ENCODE results near the gene CORO7. TPM values are rescaled to one million over a fixed set of nuclear protein-coding genes. Genes with fewer than 3 reads are reported as not detected.

Gene CORO7
- total RNA-seq, 2 donors from 2014 or later, result 140 to 166 TPM

GRCh38 chr16:4360538-4361021 lies 55.8 kb downstream of the CORO7 start:
- DNase-seq (ENCODE audit: low spot score) (no peak), ATAC-seq (peak in 1 of 2 donors; percentile 23)
- Mint-ChIP-seq H3K27me3 (no peaks in the 10 kb centered on the region), H3K4me3 (no peak overlapping the region), H3K27ac (no peak overlapping the region), H3K36me3 (no peaks in the 10 kb centered on the region), H3K9me3 (no peaks in the 10 kb centered on the region), H3K4me1 (ENCODE audit: low read depth in 2 of 2) (peaks cover 0 to 4% of the 10 kb centered on the region in 2 donors)

- Mint-ChIP-seq H3K4me3 (no peak overlapping the region), H3K4me1 (ENCODE audit: low read depth in 2 of 2) (peaks cover 0 to 5% of the 10 kb centered on the region in 2 donors), H3K27me3 (no peaks in the 10 kb centered on the region), H3K27ac (no peak overlapping the region), H3K9me3 (no peaks in the 10 kb centered on the region), H3K36me3 (no peaks in the 10 kb centered on the region)
- ATAC-seq (no peak), DNase-seq (ENCODE audit: low spot score) (no peak)
Observed at GRCh38 chr16:4359914-4360313, 56.5 kb downstream of the CORO7 start.

- peaks cover 0 to 7% of the 10 kb centered on the region in 2 donors for H3K4me1 Mint-ChIP-seq (ENCODE audit: low read depth in 2 of 2)
- DNase-seq (ENCODE audit: low spot score) (peak; percentile 78), ATAC-seq (peak; percentile 54 to 70)
- no peaks in the 10 kb centered on the region for H3K27me3 Mint-ChIP-seq
- H3K27ac Mint-ChIP-seq, result peak overlapping the region in 1 of 2 donors; percentile 65
- no peak overlapping the region for H3K4me3 Mint-ChIP-seq
- H3K9me3 Mint-ChIP-seq, result no peaks in the 10 kb centered on the region
- no peaks in the 10 kb centered on the region for H3K36me3 Mint-ChIP-seq
Observed at GRCh38 chr16:4358831-4359561, 57.4 kb downstream of the CORO7 start.

GRCh38 chr16:4358236-4358635 lies 58.2 kb downstream of the CORO7 start:
- no peak for DNase-seq (ENCODE audit: low spot score)
- H3K36me3 Mint-ChIP-seq, result no peaks in the 10 kb centered on the region
- no peak overlapping the region for H3K27ac Mint-ChIP-seq
- no peaks in the 10 kb centered on the region for H3K27me3 Mint-ChIP-seq
- ATAC-seq, result no peak
- H3K9me3 Mint-ChIP-seq, result no peaks in the 10 kb centered on the region
- no peak overlapping the region for H3K4me3 Mint-ChIP-seq
- peaks cover 0 to 7% of the 10 kb centered on the region in 2 donors for H3K4me1 Mint-ChIP-seq (ENCODE audit: low read depth in 2 of 2)

- ATAC-seq (no peak), DNase-seq (ENCODE audit: low spot score) (no peak)
- Mint-ChIP-seq H3K27me3 (no peaks in the 10 kb centered on the region), H3K4me3 (no peak overlapping the region), H3K36me3 (no peaks in the 10 kb centered on the region), H3K27ac (no peak overlapping the region), H3K4me1 (ENCODE audit: low read depth in 2 of 2) (peaks cover under 1 to 7% of the 10 kb centered on the region in 2 donors), H3K9me3 (no peaks in the 10 kb centered on the region)
Observed at GRCh38 chr16:4356820-4357219, 59.6 kb downstream of the CORO7 start.

GRCh38 chr16:4354512-4355409 lies 61.6 kb downstream of the CORO7 start:
- DNase-seq (ENCODE audit: low spot score), result no peak
- no peak overlapping the region for H3K4me3 Mint-ChIP-seq

GRCh38 chr16:4353675-4354074 lies 62.7 kb downstream of the CORO7 start:
- peaks cover 5% of the 10 kb centered on the region in 2 donors for H3K4me1 Mint-ChIP-seq (ENCODE audit: low read depth in 2 of 2)
- H3K27ac Mint-ChIP-seq, result no peak overlapping the region
- ATAC-seq, result no peak
- DNase-seq (ENCODE audit: low spot score), result no peak
- H3K36me3 Mint-ChIP-seq, result no peaks in the 10 kb centered on the region
- no peak overlapping the region for H3K4me3 Mint-ChIP-seq
- no peaks in the 10 kb centered on the region for H3K27me3 Mint-ChIP-seq
- no peaks in the 10 kb centered on the region for H3K9me3 Mint-ChIP-seq

More at GRCh38 chr16:4354512-4355409, 61.6 kb downstream of the CORO7 start:
- ATAC-seq, result no peak
- H3K27me3 Mint-ChIP-seq, result no peaks in the 10 kb centered on the region
- no peaks in the 10 kb centered on the region for H3K9me3 Mint-ChIP-seq
- no peaks in the 10 kb centered on the region for H3K36me3 Mint-ChIP-seq
- peaks cover 5 to 9% of the 10 kb centered on the region in 2 donors for H3K4me1 Mint-ChIP-seq (ENCODE audit: low read depth in 2 of 2)
- no peak overlapping the region for H3K27ac Mint-ChIP-seq

GRCh38 chr16:4352843-4353242 lies 63.6 kb downstream of the CORO7 start:
- Mint-ChIP-seq H3K36me3 (no peaks in the 10 kb centered on the region), H3K4me1 (ENCODE audit: low read depth in 2 of 2) (peaks cover 5 to 11% of the 10 kb centered on the region in 2 donors), H3K4me3 (no peak overlapping the region), H3K27me3 (no peaks in the 10 kb centered on the region), H3K27ac (no peak overlapping the region), H3K9me3 (no peaks in the 10 kb centered on the region)
- DNase-seq (ENCODE audit: low spot score) (no peak), ATAC-seq (no peak)

- no peaks in the 10 kb centered on the region for H3K27me3 Mint-ChIP-seq
- H3K4me3 Mint-ChIP-seq, result peak overlapping the region; percentile 89
- H3K27ac Mint-ChIP-seq, result peak overlapping the region in 1 of 2 donors; percentile 80
- no peaks in the 10 kb centered on the region for H3K36me3 Mint-ChIP-seq
- DNase-seq (ENCODE audit: low spot score) (no peak), ATAC-seq (no peak)
- no peaks in the 10 kb centered on the region for H3K9me3 Mint-ChIP-seq
- peaks cover 5 to 15% of the 10 kb centered on the region in 2 donors for H3K4me1 Mint-ChIP-seq (ENCODE audit: low read depth in 2 of 2)
Observed at GRCh38 chr16:4351880-4352279, 64.5 kb downstream of the CORO7 start.

GRCh38 chr16:4350787-4351659 lies 65.4 kb downstream of the CORO7 start, which contains the start of gene PAM16:
Gene PAM16, minus strand, starts transcription at chr16:4351321. Its CDS starts 87 bp downstream, at chr16:4351234.
- peak; percentile 95 to 96 for ATAC-seq
- H3K36me3 Mint-ChIP-seq, result no peaks in the 10 kb centered on the region
- DNase-seq (ENCODE audit: low spot score), result peak; percentile 98
- H3K27me3 Mint-ChIP-seq, result no peaks in the 10 kb centered on the region
- peak within 1 kb of the TSS; percentile 80 to 84 for H3K27ac Mint-ChIP-seq
- H3K4me1 Mint-ChIP-seq (ENCODE audit: low read depth in 2 of 2), result peaks cover 5 to 15% of the 10 kb centered on the region in 2 donors
- H3K4me3 Mint-ChIP-seq, result peak within 1 kb of the TSS; percentile 89
- no peaks in the 10 kb centered on the region for H3K9me3 Mint-ChIP-seq

- peaks cover 5 to 21% of the 10 kb centered on the region in 2 donors for H3K4me1 Mint-ChIP-seq (ENCODE audit: low read depth in 2 of 2)
- DNase-seq (ENCODE audit: low spot score) (no peak), ATAC-seq (peak in 1 of 2 donors; percentile 10)
- H3K27me3 Mint-ChIP-seq, result no peaks in the 10 kb centered on the region
- peak overlapping the region; percentile 80 to 84 for H3K27ac Mint-ChIP-seq
- H3K36me3 Mint-ChIP-seq, result no peaks in the 10 kb centered on the region
- no peaks in the 10 kb centered on the region for H3K9me3 Mint-ChIP-seq
- peak overlapping the region; percentile 89 for H3K4me3 Mint-ChIP-seq
Observed at GRCh38 chr16:4350365-4350786, 66.0 kb downstream of the CORO7 start.

GRCh38 chr16:4349332-4349731 lies 67.1 kb downstream of the CORO7 start:
- H3K27ac Mint-ChIP-seq, result no peak overlapping the region

More at GRCh38 chr16:4349332-4349731, 67.1 kb downstream of the CORO7 start:
- H3K4me1 Mint-ChIP-seq (ENCODE audit: low read depth in 2 of 2), result peaks cover 10 to 22% of the 10 kb centered on the region in 2 donors
- no peak for ATAC-seq
- DNase-seq (ENCODE audit: low spot score), result no peak
- H3K9me3 Mint-ChIP-seq, result no peaks in the 10 kb centered on the region
- H3K36me3 Mint-ChIP-seq, result no peaks in the 10 kb centered on the region
- H3K4me3 Mint-ChIP-seq, result peak overlapping the region; percentile 30
- H3K27me3 Mint-ChIP-seq, result no peaks in the 10 kb centered on the region

All from natural killer cell treated with Interleukin-12 subunit alpha and Interleukin-12 subunit beta and Interleukin-15 and Interleukin-18, amount 100 ng/mL, for 72 hours (primary cell).